Activated T-cell treated with anti-CD3 and anti-CD28 coated beads, Interleukin-2, amount 50 U/mL, for 24 hours (primary cell): ENCODE measurements around the gene DNAH8.

ENCODE experiments used
- DNase-seq: peaks from one replicate; pipeline ENCODE4 v3.0.0-alpha.2; 2020
- H3K27ac Mint-ChIP-seq: 2 replicates; pipeline ENCODE4 v1.8.0; 2020; ENCODE audit warnings: mild to moderate bottlenecking, mixed read lengths
- H3K27me3 Mint-ChIP-seq: 2 replicates; pipeline ENCODE4 v1.8.0; 2020; ENCODE audit warnings: mixed read lengths
- H3K36me3 Mint-ChIP-seq: 2 replicates; pipeline ENCODE4 v1.8.0; 2020; ENCODE audit warnings: low read depth, mixed read lengths
- H3K4me1 Mint-ChIP-seq: 2 replicates; pipeline ENCODE4 v1.8.0; 2020; ENCODE audit warnings: low read depth, mixed read lengths
- H3K4me3 Mint-ChIP-seq: 2 replicates; pipeline ENCODE4 v1.8.0; 2020; ENCODE audit warnings: mild to moderate bottlenecking, moderate library complexity, mixed read lengths
- H3K9me3 Mint-ChIP-seq: 2 replicates; pipeline ENCODE4 v1.8.0; 2020; ENCODE audit warnings: mixed read lengths

DNAH8 gene

DNA sequence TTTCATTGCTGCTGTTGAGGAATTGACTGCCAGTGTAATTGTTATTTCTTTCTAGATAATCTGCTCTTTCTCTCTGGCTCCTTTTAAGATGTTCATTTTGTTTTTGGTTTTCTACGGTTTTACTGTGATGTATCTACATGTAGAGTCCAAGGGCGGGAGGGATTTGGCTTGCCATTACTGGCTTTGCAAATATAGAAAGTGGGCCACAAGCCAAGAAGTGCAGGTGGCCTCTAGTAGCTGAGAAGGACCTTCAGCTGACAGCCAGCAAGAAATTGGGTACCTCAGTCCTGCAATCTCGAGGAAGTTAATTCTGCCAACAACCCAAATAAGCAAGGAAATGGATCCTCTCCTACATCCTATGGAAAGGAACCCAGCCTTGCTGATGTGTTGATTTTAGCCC is 290.7 kb downstream of the DNAH8 start:
- Mint-ChIP-seq H3K9me3 (no peaks in the 10 kb centered on the region), H3K4me1 (no peaks in the 10 kb centered on the region), H3K36me3 (no peaks in the 10 kb centered on the region), H3K4me3 (no peak overlapping the region), H3K27me3 (peaks cover 55% of the 10 kb centered on the region), H3K27ac (no peak overlapping the region)
- no peak for DNase-seq

DNA sequence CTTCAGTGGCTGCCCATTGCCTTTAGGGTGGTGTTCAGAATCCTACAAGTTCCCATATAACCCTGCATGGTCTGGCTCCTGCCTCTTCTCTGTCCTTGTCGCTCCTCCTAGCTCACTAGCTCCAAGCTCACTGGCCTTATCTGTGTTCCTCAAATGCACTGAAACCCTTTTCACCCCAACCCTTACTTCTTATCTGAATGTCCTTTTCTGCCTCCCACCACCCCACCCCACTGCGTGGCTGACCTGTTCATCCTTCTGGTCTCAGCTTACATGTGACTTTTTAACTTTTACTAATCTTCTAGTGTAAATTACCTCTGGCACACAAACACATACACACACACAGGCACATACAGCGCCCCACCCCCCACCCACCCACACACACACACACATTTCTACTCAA is 292.5 kb downstream of the DNAH8 start:
- no peak for DNase-seq
- H3K27ac Mint-ChIP-seq = no peak overlapping the region
- H3K27me3 Mint-ChIP-seq = peaks cover 61% of the 10 kb centered on the region
- H3K4me1 Mint-ChIP-seq = no peaks in the 10 kb centered on the region
- H3K9me3 Mint-ChIP-seq = no peaks in the 10 kb centered on the region
- no peak overlapping the region for H3K4me3 Mint-ChIP-seq
- no peaks in the 10 kb centered on the region for H3K36me3 Mint-ChIP-seq

DNA sequence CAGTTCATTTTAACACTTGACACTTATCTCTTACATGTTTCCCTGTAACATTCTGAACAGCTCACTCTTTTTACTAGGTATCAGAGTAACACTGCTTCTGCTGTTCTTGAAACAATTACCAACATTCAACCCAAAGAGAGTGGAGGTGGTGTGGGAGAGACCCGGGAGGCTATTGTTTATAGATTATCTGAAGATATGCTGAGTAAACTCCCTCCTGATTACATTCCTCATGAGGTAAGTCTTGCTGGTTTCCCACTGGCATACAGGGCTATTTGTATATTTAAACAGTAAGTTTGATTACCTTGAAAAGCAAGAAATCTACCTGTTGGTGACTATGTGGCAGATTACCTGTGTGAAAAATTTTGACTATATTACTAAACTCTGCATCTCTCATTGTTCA is 293.6 kb downstream of the DNAH8 start:
- Mint-ChIP-seq H3K27me3 (peaks cover 66% of the 10 kb centered on the region), H3K4me1 (no peaks in the 10 kb centered on the region), H3K9me3 (no peaks in the 10 kb centered on the region), H3K36me3 (no peaks in the 10 kb centered on the region), H3K27ac (no peak overlapping the region), H3K4me3 (no peak overlapping the region)
- no peak for DNase-seq

DNA sequence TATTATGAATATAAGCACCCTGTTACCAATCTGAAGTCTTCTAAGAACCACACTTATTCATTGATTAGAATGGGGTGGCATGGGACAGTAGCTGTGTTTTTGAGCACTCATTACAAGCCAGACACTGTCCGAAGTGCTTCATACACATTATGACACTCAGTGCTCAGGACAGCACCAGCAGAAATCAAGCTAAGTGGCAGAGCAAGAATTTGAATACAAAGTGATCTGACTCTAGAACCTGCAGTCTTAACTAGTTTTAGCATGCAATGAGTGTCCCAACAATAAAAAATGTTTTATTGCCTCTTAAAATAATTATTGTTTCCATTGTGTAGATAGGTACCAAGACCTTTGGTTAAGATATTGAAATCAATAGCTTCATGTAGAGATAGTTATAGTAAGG is 294.4 kb downstream of the DNAH8 start:
- H3K4me1 Mint-ChIP-seq = no peaks in the 10 kb centered on the region
- H3K9me3 Mint-ChIP-seq = no peaks in the 10 kb centered on the region
- no peaks in the 10 kb centered on the region for H3K36me3 Mint-ChIP-seq
- no peak for DNase-seq
- no peak overlapping the region for H3K4me3 Mint-ChIP-seq
- peaks cover 67% of the 10 kb centered on the region for H3K27me3 Mint-ChIP-seq
- no peak overlapping the region for H3K27ac Mint-ChIP-seq

DNA sequence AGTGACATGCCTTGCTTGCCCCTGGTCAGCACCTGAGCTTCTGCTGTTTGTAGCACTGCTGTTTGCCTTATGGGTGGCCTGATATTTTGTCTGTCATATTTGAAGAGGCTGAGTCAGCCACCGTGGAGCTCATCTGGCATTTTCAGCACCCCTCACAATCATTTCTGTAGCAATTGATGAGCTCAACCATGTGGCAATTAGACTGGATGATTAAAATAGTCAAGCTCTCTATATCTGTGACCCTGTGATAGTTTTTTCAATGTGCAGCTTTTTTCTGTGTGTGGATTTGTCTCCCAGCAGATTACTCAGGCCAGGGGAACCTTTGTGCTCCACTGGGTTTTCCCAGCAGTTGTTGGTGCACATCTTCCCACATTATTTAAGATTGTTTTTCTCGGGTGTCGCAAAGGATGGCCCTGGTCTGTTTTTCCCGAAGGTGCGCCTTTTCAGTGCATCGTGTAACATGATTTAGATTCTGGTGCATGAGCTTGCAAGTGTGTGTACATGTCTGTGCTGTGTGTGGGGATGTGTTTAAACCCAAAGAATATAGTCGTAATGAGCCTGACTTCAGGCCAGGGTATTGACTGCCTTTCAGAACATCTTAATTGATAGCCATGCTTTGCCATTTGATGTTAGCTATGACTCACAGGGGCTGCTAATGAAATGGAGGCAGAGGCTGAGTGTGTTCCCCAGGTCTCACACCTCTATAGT is 301.9 kb downstream of the DNAH8 start:
- Mint-ChIP-seq H3K9me3 (no peaks in the 10 kb centered on the region), H3K27ac (no peak overlapping the region), H3K4me3 (no peak overlapping the region), H3K4me1 (no peaks in the 10 kb centered on the region), H3K27me3 (peaks cover 27% of the 10 kb centered on the region), H3K36me3 (no peaks in the 10 kb centered on the region)
- no peak for DNase-seq

DNA sequence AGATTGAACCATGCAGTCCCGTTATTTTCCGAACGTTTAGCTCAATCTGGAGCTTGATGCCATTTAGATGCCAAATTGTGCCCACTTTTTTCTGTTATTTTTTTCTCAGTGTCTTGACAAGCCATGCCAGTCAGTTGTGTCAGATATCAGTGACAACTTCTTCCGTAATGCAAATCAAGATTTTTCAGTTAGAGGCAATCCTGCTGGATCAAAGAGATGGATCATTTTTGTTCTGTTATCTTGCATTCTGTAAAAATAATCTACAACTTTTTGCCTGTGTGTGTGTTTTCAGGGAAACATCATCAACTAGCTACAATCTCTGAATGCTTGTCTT is 302.4 kb downstream of the DNAH8 start:
- Mint-ChIP-seq H3K4me1 (no peaks in the 10 kb centered on the region), H3K27me3 (peaks cover 21% of the 10 kb centered on the region), H3K9me3 (no peaks in the 10 kb centered on the region), H3K4me3 (no peak overlapping the region), H3K36me3 (no peaks in the 10 kb centered on the region), H3K27ac (no peak overlapping the region)
- DNase-seq = no peak

DNA sequence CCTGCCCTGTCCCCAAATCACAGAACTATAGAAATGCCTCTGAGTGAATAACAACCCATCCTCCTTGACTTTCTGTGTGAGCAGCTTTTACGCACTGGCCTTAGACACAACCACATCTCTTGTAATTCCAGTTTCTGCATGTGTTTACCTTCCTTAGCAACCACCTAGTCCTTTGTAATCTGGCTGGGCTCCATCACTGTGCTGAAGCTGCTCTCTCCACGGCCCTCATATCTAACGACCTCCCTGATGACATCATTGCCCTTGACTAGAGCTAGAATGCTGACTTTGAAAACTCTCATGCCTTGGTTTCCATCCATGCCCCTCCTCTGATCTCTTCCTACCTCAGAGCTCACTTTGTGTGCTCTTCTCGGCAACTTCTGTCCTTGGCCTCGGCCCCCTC is 303.0 kb downstream of the DNAH8 start:
- H3K36me3 Mint-ChIP-seq = no peaks in the 10 kb centered on the region
- H3K4me3 Mint-ChIP-seq = no peak overlapping the region
- DNase-seq = no peak
- no peaks in the 10 kb centered on the region for H3K4me1 Mint-ChIP-seq
- H3K27me3 Mint-ChIP-seq = peaks cover 19% of the 10 kb centered on the region
- H3K27ac Mint-ChIP-seq = no peak overlapping the region
- H3K9me3 Mint-ChIP-seq = no peaks in the 10 kb centered on the region

DNA sequence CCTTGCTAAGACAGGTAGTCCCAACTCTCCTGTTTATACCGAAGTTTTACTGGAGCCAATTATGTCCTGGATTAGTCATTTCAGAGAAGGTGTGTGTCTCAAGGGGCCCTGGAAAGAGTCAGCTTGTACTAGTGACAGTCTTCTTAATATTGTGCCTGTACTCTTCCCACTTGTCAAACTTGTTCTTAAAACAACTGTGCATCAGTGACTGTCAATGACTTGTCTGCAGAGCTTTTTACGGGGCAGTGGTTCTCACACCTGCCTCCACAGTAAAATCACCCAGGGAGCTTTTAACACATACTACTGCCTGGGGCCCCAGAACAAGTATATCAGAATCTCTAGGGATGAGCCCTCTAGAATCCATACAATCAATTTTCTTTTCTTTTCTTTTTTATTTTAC is 305.0 kb downstream of the DNAH8 start:
- H3K4me1 Mint-ChIP-seq = no peaks in the 10 kb centered on the region
- H3K36me3 Mint-ChIP-seq = no peaks in the 10 kb centered on the region
- no peak overlapping the region for H3K4me3 Mint-ChIP-seq
- DNase-seq = no peak
- H3K9me3 Mint-ChIP-seq = no peaks in the 10 kb centered on the region
- H3K27ac Mint-ChIP-seq = no peak overlapping the region
- H3K27me3 Mint-ChIP-seq = peaks cover 15% of the 10 kb centered on the region

DNA sequence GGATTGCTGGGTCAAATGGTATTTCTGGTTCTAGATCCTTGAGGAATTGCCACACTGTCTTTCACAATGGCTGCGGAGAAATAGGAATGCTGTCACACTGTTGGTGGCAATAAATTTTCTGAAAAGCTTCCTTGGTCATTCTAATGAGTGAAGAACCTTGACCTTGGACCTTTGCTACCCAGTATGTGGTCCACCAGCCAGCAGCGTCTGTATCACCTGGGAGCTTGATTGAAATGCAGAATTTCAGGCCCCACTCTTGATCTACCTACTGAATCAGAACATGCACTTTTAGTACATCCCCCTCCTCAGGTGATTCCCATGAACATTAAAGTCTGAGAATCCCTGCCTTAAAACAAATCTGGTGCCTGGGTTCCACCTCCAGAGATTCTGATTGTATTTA is 305.9 kb downstream of the DNAH8 start:
- Mint-ChIP-seq H3K9me3 (no peaks in the 10 kb centered on the region), H3K4me1 (no peaks in the 10 kb centered on the region), H3K27ac (no peak overlapping the region), H3K4me3 (no peak overlapping the region), H3K27me3 (peaks cover 11% of the 10 kb centered on the region), H3K36me3 (no peaks in the 10 kb centered on the region)
- DNase-seq = no peak

DNA sequence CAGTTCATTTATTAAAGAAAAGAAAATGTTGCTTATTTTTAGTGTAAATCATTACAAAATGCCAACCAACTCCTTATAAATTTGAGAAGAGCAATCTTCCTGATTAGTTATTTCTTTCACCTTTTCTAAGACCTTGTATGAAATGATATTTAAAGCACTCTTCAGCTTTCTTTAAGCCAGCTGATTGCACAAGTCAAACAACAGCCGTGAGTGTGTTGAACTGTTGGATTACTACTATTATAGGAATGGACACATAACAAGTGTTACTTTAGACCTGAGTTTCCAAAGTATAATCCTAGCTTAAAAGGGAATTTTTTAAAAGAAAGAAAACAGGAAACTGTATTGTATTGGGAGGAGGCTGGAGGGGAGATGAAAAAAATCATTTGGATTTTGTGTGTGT is 306.7 kb downstream of the DNAH8 start:
- H3K4me3 Mint-ChIP-seq = no peak overlapping the region
- no peaks in the 10 kb centered on the region for H3K36me3 Mint-ChIP-seq
- peaks cover 17% of the 10 kb centered on the region for H3K27me3 Mint-ChIP-seq
- DNase-seq = no peak
- H3K27ac Mint-ChIP-seq = no peak overlapping the region
- H3K4me1 Mint-ChIP-seq = no peaks in the 10 kb centered on the region
- H3K9me3 Mint-ChIP-seq = no peaks in the 10 kb centered on the region

DNA sequence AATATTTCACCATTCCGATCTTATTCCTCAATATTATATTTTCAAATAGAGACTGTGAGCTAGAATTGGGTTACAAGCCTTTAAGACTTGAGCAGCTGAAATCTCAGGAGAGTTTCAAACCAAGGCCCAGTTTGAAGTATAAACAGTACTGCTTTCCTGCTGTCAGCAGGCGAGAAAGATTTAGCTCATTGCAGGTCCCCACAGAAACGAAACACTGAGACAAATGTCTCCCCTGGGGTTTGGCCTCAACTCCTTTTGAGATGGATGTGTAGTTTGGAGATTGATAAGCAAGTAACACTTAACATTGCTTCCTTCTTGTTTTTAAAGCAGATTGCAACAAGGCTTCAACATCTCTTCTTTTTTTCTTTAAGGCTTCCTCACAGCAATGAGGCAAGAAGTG is 311.1 kb downstream of the DNAH8 start:
- H3K4me3 Mint-ChIP-seq = no peak overlapping the region

DNA sequence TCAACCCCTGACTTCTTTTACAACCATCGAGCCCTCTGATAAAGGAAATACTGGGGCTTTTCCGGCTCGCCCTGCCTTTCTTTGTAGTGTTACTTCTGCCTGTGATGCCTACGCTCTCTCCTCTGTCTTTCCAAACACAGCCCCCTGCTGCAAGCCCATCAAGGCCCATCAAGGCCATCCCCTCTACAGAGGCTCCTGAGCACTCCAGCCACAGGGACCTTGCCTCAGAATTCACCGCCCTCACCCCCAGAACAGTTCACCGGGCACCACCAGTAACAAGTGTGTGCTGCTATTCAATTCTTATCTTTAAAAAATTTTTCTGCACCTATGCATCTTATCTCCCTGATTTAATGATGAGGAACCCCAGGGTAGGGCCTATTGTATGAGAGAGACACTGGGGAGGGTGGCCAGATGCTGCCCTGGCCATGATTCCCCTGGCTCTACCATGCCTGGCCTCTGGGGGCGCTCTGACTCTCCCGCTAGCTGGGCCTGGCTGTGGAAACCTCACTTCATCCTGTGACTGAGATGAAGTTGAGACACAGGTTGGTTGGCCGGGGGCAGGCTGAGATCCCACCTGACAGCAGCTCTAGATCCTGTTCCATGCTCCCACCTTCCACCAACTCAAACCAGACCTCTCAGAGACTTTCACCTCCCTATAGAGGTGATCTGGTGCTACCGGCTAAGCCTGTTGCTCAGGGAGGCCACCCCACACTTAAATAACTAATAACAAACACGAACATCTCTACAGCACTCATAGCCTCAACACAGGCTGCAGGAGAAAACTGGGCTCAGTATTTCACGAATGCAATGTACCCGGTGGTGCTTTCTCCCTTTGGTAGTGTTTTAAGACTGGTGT is 314.3 kb downstream of the DNAH8 start:
- Mint-ChIP-seq H3K36me3 (no peaks in the 10 kb centered on the region), H3K4me3 (no peak overlapping the region), H3K27me3 (peaks cover 58% of the 10 kb centered on the region), H3K4me1 (no peaks in the 10 kb centered on the region), H3K27ac (no peak overlapping the region), H3K9me3 (no peaks in the 10 kb centered on the region)
- DNase-seq = peak; percentile 69

More for the DNA sequence above, 311.1 kb downstream of the DNAH8 start:
- Mint-ChIP-seq H3K27ac (no peak overlapping the region), H3K9me3 (no peaks in the 10 kb centered on the region), H3K27me3 (peaks cover 40% of the 10 kb centered on the region), H3K36me3 (no peaks in the 10 kb centered on the region), H3K4me1 (no peaks in the 10 kb centered on the region)
- DNase-seq = no peak

DNA sequence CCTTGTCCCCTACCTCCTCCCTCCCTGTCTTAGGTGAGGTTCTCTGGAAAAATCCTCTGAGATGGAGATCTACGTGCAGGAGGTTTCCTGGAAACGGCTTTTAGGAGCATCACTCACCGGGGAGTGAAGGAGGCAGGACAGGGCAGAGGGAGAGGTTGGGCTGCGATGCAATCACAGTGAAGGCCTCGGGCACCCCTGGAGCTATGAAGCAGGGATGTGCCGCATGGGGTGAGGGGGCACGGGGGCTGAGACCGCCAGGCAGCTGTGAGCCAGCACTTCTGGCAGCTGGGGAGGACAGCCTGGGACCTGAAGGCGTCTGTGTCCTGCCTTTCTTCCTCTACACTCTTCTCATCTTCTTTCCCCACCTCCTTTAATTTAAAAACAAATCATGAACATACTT is 320.6 kb downstream of the DNAH8 start:
- Mint-ChIP-seq H3K9me3 (no peaks in the 10 kb centered on the region), H3K4me1 (peaks cover 6% of the 10 kb centered on the region), H3K36me3 (no peaks in the 10 kb centered on the region), H3K4me3 (no peak overlapping the region), H3K27ac (no peak overlapping the region), H3K27me3 (peaks cover 78% of the 10 kb centered on the region)
- no peak for DNase-seq

DNA sequence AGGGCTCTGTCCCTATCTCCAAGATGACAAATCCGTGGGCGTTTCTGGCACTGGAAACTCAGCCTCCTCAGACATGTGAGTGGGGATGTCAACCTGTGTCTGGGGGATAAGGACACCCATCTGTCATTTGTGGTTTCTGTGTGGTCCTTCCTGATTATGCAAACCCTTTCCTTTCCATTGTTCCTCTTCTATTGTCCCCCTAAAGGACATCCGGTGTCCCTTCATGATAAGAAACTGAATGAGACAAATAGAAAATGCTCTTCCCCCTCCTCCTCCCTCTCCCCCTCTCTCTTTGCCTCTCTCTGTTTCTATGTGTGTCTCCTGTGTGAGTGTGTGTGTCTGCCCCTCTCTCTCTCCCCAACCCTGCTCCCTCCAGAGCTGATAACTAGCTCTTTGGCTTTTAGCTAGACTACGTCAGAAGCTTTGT is 322.0 kb downstream of the DNAH8 start:
- peaks cover 6% of the 10 kb centered on the region for H3K4me1 Mint-ChIP-seq
- DNase-seq = no peak
- H3K27ac Mint-ChIP-seq = no peak overlapping the region
- peaks cover 79% of the 10 kb centered on the region for H3K27me3 Mint-ChIP-seq
- H3K4me3 Mint-ChIP-seq = no peak overlapping the region
- H3K9me3 Mint-ChIP-seq = no peaks in the 10 kb centered on the region
- no peaks in the 10 kb centered on the region for H3K36me3 Mint-ChIP-seq

DNA sequence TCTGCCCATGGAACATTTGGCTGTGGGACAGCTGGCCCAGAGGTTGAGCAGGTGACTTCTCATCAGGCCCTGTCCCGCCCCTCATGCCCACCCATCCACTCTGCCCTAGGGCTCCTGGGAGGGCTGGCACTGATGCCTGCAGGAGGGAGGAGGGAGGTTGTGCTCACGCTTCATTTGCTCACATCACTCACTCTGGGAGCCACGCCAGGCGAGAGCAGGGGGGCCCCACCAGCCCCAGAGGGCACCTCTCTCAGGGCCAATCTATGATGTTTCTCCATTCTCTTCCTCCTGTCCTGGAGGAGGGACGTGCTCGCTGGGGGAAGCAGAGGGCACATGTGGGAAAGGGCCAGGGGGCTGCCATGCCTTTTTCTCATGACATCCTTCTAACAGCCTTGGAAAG is 322.6 kb downstream of the DNAH8 start:
- H3K27me3 Mint-ChIP-seq = peaks cover 77% of the 10 kb centered on the region
- no peak overlapping the region for H3K27ac Mint-ChIP-seq
- H3K4me3 Mint-ChIP-seq = no peak overlapping the region
- peaks cover 6% of the 10 kb centered on the region for H3K4me1 Mint-ChIP-seq
- no peaks in the 10 kb centered on the region for H3K9me3 Mint-ChIP-seq
- no peak for DNase-seq
- no peaks in the 10 kb centered on the region for H3K36me3 Mint-ChIP-seq
